ENCODE results near the gene RAB24. TPM values are rescaled to one million over a fixed set of nuclear protein-coding genes. Genes with fewer than 3 reads are reported as not detected.

RAB24 gene
- polyA plus RNA-seq, 1 experiment = 35.4 TPM

DNA sequence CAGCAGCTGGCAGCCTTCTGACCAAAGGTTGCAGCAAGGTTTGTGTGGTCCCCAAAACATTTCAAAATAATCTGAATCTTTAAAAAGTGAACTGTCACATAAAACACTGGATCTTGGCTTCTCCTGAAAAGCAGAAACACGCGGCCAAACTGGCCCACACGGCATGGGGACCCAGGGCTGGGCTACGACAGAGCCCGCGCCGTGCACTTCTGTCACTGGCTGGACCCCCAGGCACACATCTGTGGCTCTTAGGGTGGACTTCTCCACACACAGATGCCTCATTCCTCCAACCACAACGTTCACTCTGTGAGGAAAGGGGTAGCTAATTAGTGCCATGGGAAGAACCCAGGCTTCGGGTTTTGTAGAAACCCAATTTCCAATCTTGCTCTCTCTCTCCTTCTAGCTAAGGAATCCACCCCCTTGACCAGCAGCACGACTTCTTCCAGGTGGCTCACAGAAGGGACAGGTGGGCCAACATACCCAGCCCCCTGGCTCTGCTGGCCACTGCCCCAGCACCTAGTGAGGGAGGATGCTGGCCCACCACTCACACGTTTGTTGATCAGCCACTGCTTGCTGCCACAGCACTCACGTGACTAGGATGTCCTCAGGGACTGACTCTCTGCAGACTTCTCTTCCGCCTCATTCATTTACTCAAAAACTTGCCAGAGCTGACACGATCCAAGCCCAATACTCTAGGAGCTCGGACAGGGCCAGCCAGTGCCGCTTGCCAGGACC lies 30.1 kb upstream of the RAB24 start:
- ChIA-PET POLR2A (no interaction called here), CTCF (interaction anchor here (0.9 to 2.3 kb wide), 3 partner anchors 16 to 220 kb away, joined by 3 to 7 read pairs (median 6); no protein-coding TSS in a partner anchor)
- Histone ChIP-seq H3K27ac (ENCODE audit: low read depth, low read length) (no peak overlapping the region), H3K27me3 (ENCODE audit: control insufficient read depth, insufficient read depth, low read length) (no peaks in the 10 kb centered on the region), H3K9me3 (ENCODE audit: control insufficient read depth, insufficient read depth, low read length) (no peaks in the 10 kb centered on the region; the same call in 1 of the 2 replicates), H3K4me3 (ENCODE audit: low read depth, low read length) (no peak overlapping the region)
- no peak for DNase-seq (ENCODE audit: low read depth, low spot score)
- TF ChIP-seq CTCF (IDR thresholded peaks at IDR 0.05; ENCODE audit: low read depth, low read length) = no peak

DNA sequence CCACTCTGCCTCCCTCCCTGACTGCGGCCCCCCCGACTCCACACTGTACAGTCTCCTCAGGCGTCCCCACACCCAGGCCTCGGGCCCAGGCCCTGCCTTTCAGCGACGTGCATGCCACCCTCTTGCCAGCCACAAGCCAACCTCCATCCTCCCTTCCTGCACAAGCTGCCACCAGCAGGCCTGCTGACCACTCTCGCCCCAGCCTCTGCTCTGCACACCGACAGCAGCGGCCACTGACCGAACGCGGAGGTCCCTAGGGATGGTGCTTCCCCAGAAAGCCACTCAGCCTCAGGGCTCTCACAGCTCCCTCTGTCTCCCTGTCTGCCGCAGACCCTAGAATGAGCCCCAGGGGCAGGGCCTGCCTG lies 29.4 kb upstream of the RAB24 start:
- no peak overlapping the region for H3K27ac ChIP-seq (ENCODE audit: low read depth, low read length)
- ChIA-PET POLR2A (no interaction called here), CTCF (interaction anchor here (2.3 kb wide), 1 partner anchor 23 kb away, joined by 6 read pairs; no protein-coding TSS in a partner anchor)
- peaks cover 3% of the 10 kb centered on the region; the same call in 1 of the 2 replicates for H3K9me3 ChIP-seq (ENCODE audit: control insufficient read depth, insufficient read depth, low read length)
- TF ChIP-seq CTCF (IDR thresholded peaks at IDR 0.05; ENCODE audit: low read depth, low read length) = no peak
- H3K27me3 ChIP-seq (ENCODE audit: control insufficient read depth, insufficient read depth, low read length) = no peaks in the 10 kb centered on the region
- DNase-seq (ENCODE audit: low read depth, low spot score) = no peak
- no peak overlapping the region for H3K4me3 ChIP-seq (ENCODE audit: low read depth, low read length)

DNA sequence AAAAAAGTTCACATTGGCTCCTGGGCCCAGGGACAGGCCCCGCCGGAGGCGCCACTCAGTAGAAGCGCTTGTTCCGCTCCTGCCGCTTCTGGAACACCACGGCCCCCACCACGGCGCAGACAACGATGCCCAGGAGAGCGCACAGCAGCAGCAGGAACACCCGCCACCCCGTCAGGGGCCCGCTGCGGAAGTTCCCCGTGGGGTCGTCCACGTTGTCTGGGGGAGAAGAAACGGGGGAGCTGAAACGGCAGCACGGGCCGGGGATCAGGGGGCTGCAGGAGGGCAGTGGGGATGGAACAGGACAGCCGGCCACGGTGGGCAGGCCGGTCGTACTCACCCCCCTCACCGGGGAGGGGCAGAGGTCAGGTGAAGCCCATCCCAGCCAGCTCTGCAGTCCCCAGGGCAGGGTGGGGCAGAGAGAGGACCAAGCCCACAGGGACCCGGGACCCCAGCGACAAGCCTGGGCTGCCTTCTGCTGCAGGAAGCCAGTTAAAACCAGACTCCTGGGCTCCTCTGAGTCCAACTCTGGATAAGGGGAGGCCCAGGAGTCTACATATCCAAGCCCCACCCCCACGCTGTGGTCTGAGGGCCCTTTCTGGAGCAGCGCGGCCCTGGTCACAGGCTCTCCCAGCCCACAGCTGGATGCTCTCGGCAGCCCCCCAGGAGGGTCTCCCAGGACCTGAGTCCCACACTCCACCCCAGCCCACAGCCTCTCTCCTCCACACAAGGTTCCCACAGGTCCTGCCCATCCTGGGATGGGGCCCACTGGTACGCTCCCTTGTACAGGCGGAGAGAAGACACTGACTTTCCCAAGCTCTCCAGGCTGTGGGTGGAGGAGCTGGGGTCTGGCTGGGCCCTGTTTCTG lies 28.7 kb upstream of the RAB24 start:
- Histone ChIP-seq H3K4me3 (ENCODE audit: low read depth, low read length) (no peak overlapping the region), H3K27me3 (ENCODE audit: control insufficient read depth, insufficient read depth, low read length) (no peaks in the 10 kb centered on the region), H3K9me3 (ENCODE audit: control insufficient read depth, insufficient read depth, low read length) (peaks cover 3% of the 10 kb centered on the region; the same call in 1 of the 2 replicates), H3K27ac (ENCODE audit: low read depth, low read length) (no peak overlapping the region)
- POLR2A ChIA-PET = no interaction called here
- no peak for DNase-seq (ENCODE audit: low read depth, low spot score)
- CTCF ChIA-PET = interaction anchor here (1.5 kb wide), 1 partner anchor 13 kb away, joined by 6 read pairs; no protein-coding TSS in a partner anchor
- no peak for TF ChIP-seq CTCF (IDR thresholded peaks at IDR 0.05; ENCODE audit: low read depth, low read length)

DNA sequence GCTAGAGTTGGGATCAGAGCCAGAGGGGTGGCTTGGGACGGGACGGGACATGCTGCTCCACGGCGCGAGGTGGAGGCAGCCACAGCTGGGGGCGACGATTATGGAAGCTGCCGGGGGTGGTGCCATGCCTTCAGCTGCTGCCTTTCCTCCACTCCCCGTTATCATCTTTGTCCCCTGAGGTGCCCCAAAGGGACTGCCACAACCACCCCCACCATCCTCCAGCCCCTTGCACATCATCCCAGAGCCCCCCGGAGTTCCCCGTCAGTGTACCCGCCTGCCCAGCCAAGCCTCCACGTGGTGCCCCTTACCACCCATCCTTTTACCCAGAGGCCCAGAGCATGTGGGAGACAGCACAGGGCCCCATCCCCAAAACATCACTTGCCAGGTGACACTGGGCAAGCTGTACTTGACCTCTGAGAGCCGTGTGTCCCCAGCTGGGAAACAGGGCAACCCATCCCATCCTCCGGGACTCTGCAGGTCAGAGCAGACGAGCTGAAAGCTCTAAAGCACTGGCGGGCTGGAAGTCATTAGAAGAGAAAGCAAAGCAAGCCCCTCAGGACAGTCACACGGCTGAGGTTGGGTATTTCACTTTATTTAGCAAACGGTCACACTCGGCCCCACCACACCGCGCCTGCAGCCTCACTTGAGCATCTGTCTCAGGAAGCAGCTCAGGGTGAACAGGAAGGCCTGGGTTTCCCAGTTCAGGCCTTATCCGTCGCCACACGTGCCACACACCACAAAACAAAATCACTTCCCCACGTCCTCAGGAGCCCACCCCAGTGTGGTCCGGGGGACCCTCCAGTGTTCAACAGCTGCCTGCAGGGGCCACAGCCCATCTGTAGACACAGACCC lies 27.7 kb upstream of the RAB24 start:
- ChIA-PET CTCF (interaction anchor here (0.6 to 1.5 kb wide), 2 partner anchors 12 to 13 kb away, joined by 6 to 11 read pairs; no protein-coding TSS in a partner anchor), POLR2A (interaction anchor here (1.3 kb wide), 1 partner anchor 21 kb away, joined by 4 read pairs; no protein-coding TSS in a partner anchor)
- no peak overlapping the region for H3K27ac ChIP-seq (ENCODE audit: low read depth, low read length)
- H3K4me3 ChIP-seq (ENCODE audit: low read depth, low read length) = no peak overlapping the region
- no peak for TF ChIP-seq CTCF (IDR thresholded peaks at IDR 0.05; ENCODE audit: low read depth, low read length)
- H3K27me3 ChIP-seq (ENCODE audit: control insufficient read depth, insufficient read depth, low read length) = no peaks in the 10 kb centered on the region
- peaks cover 3% of the 10 kb centered on the region; the same call in 1 of the 2 replicates for H3K9me3 ChIP-seq (ENCODE audit: control insufficient read depth, insufficient read depth, low read length)
- DNase-seq (ENCODE audit: low read depth, low spot score) = no peak
